ENCODE data around the gene ARHGAP18.

ARHGAP18 gene

DNA sequence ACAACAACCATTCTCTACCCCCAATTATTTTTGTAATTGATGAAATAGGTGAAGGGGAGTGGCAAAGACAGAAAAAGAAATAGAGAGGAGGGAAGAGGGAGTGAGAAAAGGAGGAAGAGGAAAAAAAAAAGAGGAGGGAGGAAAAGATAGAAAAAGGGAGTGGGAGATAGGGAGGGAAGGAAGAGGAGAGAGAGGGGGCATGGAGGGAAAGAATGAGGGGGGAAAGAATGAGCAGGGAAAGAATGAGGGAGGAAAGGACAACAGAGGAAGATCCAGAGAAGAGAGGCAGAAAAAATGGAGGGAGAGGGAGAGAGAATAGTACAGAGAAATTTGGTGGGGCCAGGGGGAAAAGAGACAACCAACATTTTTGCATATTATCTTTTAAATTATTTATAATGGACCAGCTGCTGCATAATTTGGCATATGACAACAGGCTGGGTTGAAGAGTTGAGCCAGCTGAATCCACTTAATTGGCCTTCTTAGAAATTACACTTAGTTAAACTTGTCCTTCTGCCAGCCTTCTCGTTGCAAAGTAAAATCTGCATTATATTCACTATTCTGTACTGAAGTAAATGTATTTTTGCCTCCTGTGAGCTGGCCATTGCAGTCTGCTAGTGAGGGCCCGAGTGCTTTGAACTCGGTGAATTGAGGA, 101.0 kb downstream of the ARHGAP18 start:
- TF ChIP-seq, protein P1, sequence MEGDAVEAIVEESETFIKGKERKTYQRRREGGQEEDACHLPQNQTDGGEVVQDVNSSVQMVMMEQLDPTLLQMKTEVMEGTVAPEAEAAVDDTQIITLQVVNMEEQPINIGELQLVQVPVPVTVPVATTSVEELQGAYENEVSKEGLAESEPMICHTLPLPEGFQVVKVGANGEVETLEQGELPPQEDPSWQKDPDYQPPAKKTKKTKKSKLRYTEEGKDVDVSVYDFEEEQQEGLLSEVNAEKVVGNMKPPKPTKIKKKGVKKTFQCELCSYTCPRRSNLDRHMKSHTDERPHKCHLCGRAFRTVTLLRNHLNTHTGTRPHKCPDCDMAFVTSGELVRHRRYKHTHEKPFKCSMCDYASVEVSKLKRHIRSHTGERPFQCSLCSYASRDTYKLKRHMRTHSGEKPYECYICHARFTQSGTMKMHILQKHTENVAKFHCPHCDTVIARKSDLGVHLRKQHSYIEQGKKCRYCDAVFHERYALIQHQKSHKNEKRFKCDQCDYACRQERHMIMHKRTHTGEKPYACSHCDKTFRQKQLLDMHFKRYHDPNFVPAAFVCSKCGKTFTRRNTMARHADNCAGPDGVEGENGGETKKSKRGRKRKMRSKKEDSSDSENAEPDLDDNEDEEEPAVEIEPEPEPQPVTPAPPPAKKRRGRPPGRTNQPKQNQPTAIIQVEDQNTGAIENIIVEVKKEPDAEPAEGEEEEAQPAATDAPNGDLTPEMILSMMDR (IDR thresholded peaks at IDR 0.05; ENCODE audit: low read depth, low read length), result no peak
- DNase-seq (ENCODE audit: low read depth in 2 of 2), result no peak

DNA sequence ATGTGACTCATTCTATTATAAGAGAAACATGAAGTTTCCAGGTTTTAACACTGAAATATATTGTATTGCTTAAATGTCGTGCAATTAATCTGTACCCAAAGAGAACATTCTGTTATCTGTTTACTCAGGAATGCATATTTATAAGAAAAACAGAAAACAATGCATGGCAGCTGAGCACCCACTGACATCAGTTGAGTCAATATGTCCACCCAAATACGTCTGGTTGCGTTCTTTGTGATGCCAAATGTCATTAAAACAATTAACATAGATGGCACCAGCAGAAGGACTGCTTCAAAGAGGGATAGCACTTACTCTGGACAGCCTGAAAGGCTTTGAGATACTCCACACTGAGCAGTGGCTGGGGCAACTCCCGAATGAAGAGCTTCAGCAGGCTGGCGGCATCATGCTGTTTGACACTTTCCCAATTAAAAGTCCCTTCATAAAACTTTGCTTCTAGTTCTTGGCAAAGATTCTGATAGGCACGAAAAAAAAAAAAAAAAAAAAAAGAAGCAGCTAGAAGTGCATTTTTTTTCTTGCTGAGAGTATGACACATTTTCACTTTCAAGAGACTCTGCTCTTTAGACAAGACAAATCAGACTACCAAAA, 102.3 kb downstream of the ARHGAP18 start:
- H3K4me3 ChIP-seq (replicated peaks in 1 of 2; ENCODE audit: low read depth in 2 of 2, low read length in 2 of 2), result no peak overlapping the region
- TF ChIP-seq, protein P1 (IDR thresholded peaks at IDR 0.05; ENCODE audit: low read depth, low read length), result no peak
- DNase-seq (ENCODE audit: low read depth in 2 of 2), result peak; percentile 54 to 60

More for the DNA sequence above, 101.0 kb downstream of the ARHGAP18 start:
- H3K4me3 ChIP-seq (replicated peaks in 1 of 2; ENCODE audit: low read depth in 2 of 2, low read length in 2 of 2), result no peak overlapping the region

DNA sequence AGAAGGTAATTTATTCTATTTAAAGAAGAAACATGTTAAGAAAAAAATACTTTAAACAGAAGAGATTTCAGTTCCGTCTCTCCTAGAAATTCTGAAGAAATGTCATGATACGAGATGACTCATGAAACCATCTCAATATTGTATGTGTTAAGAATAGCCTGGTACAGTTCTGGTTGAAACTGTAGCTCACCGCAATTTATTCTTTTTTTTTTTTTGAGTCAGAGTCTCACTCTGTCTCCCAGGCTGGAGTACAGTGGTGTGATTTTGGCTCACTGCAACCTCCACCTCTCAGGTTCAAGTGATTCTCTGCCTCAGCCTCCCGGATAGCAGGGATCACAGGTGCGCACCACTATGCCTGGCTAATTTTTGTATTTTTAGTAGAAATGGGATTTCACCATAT, 103.3 kb downstream of the ARHGAP18 start:
- H3K4me3 ChIP-seq (replicated peaks in 1 of 2; ENCODE audit: low read depth in 2 of 2, low read length in 2 of 2), result no peak overlapping the region
- DNase-seq (ENCODE audit: low read depth in 2 of 2), result peak in 1 of 2 donors; percentile 70
- TF ChIP-seq, protein P1 (IDR thresholded peaks at IDR 0.05; ENCODE audit: low read depth, low read length), result no peak

DNA sequence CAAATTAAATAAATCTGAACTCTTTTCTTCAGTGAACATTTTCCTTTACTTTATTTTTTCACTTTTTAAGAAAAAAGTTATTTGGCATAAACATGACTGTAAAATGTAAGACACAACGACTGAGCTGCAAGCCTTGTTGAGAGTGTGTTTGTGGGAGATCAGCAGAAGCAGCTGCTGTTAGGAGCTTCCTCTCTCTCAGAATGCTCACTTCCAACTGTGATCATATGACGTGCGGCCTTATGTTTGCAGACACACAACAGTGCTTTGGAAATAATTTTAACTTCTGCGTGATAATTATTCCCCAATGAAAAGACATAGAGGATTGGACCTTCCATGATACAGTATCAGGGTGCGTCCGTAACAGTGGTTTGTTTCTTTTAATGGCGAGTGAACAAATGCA, 104.0 kb downstream of the ARHGAP18 start:
- TF ChIP-seq, protein P1 (IDR thresholded peaks at IDR 0.05; ENCODE audit: low read depth, low read length), result no peak
- H3K4me3 ChIP-seq (replicated peaks in 1 of 2; ENCODE audit: low read depth in 2 of 2, low read length in 2 of 2), result no peak overlapping the region
- no peak for DNase-seq (ENCODE audit: low read depth in 2 of 2)

DNA sequence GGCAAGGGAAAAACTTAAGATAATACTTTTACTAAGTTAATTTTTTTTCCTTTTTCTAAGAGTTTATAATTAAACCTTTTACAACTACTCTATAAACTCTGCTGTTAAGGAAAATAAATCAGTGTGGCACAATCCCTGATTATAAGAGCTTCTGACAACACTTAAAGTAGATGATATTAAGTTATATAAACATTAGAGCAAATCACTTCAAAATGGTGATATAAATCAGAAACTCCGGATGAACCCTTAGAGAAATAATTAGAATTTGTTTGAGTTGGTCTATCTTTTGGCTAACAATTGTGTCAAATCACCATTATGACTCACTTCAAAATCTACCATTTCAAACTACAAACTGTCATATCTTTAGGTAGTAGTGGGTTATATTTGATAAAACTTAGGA, 104.9 kb downstream of the ARHGAP18 start:
- H3K4me3 ChIP-seq (replicated peaks in 1 of 2; ENCODE audit: low read depth in 2 of 2, low read length in 2 of 2), result no peak overlapping the region
- TF ChIP-seq, protein P1 (IDR thresholded peaks at IDR 0.05; ENCODE audit: low read depth, low read length), result no peak
- DNase-seq (ENCODE audit: low read depth in 2 of 2), result no peak

DNA sequence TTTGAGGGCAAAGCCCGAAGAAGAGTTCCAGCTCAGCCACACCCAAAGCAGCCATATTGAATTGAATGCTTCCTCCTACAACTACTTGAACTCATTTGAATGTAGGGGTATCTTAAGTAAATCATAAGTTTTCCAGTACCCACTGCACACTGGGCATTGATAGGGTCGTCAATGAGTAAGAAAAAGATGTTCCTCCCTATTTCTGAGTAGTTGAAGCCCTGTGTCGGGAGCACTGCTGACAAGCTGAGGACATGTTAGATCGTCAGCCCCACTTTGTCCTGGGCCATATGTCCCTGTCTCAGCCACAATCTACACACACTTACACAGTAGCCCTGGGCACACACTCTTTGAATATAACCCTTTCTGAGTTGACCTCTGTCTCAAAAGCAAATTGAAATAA, 105.7 kb downstream of the ARHGAP18 start:
- TF ChIP-seq, protein P1 (IDR thresholded peaks at IDR 0.05; ENCODE audit: low read depth, low read length), result no peak

More for the DNA sequence above, 105.7 kb downstream of the ARHGAP18 start:
- H3K4me3 ChIP-seq (replicated peaks in 1 of 2; ENCODE audit: low read depth in 2 of 2, low read length in 2 of 2), result no peak overlapping the region
- DNase-seq (ENCODE audit: low read depth in 2 of 2), result no peak
